DMS79 treated with DMSO at 0.1 percent for 48 hours (cell line): ENCODE measurements around the gene INAFM2.

Experiments used
- DNase-seq: peaks from one replicate; lab custom pipeline; 2025; lab: John Stamatoyannopoulos, UW

Gene INAFM2

DNA sequence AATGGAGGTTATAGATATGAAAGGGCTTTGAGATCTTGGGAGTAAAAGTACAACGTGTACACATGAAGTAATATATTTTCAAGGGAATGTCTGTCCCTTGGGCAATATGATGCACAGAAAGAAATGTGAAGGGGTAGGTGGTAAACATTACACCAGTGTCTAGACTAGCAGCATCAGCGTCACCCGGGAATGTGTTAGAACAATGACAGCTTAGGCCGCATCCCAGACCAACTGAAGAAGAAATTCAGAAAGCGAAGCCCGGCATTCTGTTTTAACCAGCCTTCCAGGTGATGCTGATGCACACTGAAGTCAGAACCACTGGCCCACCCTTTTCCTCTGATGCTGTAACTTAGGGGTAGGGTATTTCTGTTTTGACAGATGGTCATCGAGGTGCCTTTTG, 6.3 kb downstream of the INAFM2 start:
- no peak for DNase-seq

DNA sequence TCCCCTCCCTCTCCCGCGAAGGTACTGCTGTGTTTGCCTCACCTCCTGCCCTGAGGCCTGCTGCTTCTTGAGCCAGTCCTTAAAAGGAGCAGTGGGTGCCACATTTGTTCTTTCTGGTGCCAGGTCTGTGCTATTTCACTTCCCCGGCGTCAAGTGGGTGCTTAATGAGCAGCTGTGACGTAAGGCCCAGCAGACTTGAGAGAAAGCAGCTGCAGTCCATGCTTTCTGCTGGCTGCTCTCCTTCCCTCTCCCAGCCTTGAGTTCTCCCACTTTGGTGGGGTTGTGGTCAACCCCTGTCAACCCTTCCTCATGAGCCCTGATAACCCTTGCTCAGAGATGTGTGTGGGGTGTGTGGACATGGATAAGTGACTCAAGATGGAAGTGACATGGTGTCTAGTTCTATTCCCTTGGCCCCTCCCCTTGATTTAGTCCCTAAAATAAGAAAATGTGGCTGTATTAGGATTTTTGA, 6.9 kb downstream of the INAFM2 start:
- peak; percentile 85 for DNase-seq

DNA sequence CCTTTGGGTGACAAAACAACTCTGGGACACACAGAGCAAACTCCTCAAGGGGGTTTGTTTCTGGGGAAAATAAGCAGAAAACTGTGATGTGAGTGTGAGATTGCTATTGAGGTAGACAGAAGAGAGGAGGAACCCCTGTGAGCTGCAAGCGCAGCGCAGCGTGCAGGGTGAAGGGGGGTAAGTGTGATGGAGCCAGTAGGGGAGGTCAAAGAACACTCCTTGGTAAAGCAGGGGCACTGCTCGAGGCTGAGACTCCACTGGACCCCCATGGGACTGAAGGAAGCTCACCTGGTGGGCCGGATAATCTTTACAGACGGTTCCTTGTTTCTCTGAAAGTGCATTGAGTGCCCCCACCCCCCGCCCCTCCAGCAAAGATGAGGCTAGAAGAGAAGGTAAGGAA, 7.5 kb downstream of the INAFM2 start:
- DNase-seq: no peak

DNA sequence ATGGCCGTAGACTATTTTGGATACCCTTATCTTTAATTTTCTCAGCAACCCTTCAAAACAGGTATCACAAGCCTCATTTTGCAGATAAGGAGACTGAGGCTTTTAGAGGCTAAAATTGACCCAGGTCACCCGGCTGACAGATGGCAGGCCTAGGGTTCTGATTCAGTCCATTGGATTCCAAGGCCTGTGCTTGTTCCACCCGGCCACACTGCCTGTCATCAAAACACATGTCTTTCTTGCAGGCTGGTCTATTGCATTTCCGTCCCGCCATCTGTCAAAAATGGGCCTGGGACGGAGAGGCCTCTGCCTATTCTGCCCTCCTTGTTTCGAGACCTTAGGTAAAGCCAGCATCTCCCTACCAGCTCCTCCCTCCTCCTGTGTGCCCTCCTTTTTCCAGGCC, 8.1 kb downstream of the INAFM2 start:
- no peak for DNase-seq

DNA sequence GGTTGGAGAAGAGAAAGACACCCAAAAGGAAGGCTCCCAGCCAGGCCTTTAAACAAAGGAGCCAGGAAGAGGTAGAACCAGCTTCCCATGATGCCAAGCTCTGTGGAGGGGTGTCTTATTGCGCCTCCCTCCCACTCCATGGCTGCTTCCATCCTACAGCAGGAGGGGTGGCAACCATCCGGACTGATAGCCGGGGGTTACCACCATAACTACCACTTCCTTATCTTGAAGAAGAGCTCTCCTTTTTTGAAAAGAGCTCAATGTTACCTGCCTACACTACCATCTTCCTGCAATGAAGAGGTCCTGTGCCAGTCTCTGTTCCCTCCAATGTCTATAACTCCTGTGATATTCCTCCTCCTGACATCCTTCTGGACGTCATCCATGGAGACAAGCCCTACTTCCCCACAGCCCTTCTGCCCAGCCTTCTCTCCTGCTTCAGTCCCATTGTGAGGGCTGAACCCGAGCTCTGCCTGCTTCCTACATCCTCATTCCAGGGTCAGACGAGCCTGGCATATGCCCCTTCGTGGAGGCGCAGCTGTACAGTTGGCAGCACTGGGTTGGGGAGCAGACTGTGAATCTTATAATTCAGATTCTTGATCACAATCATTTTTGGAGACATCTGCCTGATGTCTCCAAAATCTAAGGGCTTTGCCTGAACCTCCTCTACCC, 8.8 kb downstream of the INAFM2 start:
- no peak for DNase-seq

DNA sequence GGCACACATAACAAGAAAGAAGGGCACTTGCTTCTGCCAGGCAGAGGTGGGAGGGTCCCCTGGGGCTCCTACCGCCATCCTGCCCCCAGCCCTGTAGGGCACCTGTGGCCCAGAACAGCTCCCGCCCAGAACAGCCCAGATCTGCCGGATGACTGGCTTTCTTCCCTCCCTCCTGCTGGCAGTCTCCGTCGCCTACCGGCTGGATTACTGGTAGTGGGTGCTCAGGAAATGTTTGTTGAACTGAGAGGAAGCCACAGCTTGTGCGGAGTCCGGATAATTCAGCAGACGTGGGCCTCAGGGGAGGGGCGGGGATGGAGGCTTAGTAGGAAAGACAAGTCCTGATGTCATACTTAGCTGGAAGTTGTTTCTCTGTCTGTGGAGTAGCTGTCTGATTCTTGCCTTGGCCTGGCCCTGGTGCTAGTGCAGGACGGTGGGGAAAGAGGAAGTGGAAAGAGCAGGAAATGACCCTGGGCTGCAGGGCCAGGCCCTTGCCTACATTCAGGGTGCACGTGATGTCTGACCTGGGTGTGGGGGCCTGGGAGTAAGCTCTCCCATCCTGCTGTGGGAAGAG, 10.5 kb downstream of the INAFM2 start:
- no peak for DNase-seq

DNA sequence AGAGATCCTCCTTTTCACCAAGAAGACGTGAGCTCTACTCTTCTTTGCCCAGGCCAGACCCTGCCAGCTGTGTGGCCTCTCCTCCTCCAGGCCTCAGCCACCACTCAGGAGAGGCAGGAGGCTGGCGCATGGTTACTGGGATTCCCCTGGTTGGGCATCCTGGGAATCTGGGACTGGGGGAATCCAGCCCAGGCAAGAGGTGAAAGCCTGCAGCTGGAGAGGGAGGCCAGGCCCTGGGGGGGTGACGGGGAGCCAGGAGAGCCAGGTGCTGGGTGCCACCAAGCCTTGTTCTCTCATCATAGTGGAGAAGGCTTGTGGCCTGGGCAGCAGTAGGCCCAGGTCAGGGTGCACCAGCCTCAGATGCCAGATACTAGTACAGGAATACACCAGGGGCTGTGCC, 11.0 kb downstream of the INAFM2 start:
- DNase-seq: no peak

DNA sequence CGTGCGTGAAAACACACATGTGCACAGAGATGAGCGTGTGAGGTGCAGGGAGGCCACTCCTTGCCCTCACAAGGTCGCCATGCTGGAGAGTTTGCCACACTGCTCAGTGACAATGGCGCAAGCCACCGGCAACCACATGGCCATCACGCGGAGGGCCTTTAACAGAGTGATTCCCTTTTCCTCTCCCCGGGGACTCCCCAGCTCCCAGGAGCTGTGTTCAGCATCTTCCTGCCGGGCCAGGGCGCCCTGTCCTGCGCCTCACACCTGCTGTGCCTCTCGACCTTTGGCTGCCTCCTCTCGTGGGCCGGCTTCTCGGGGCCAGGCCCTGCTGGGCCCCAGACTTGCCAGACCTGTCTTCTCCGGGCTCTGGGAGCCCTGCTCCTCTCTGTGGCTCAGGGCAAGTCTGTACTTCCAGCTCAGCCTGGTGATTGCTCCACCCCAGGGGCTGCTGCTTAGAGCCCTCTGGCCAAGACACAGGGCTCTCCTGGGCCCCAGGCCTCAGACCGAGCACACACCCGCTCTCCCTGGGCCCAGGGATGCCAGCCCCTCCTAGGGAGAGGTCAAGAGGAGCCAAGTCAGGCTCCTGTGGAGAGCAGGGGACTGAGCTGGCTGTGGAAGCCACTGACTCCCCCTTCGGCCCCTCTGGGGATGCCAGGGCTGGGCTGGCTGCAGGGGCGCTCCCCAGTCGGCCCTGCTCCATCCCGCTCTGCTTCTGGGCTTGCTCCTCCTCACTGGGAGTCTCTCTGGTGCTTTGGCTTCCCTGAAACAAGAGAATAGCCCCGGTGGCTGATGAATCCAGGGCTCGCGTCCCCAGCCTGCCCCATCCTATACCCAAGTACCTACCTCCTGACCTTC, 11.7 kb downstream of the INAFM2 start:
- DNase-seq: no peak

DNA sequence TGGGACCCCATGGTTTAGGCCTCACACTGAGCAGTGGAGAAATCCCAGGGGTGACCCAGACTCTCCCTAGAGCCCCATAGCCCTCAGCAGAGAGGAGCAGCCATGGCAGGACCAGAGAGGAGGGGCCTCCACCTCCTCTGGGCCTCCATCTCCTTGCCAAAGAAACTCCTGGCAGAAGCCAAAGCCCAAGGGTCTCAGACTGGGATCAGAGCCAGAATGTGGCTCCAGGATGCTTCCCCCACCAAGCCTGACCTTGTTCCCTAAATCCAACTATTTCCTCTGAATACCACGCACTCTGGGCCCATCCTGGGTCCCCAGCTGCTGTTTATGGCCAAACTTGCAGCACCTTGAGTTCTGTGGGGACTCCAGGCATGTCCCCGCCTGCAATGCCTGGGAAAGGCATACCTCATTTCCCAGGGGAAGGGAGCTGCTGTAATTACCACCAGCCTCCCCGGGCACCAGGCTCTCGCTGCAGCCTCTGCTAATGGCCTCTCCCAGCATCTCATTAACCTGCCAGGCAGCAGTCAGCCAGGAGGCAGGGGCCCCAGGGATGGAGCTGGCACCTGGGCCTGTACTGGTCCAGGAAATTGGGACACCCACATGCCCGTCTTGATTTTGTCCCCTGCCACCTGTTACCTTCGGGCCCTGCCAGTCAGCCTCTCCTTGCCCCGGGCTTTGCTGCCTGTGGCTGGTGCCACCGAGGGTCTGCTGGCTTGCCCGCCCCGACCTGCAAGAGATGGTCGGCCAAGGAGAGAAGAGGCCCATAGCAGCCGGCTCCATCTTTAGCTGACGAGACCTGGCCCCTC, 12.6 kb downstream of the INAFM2 start:
- peak; percentile 63 for DNase-seq

DNA sequence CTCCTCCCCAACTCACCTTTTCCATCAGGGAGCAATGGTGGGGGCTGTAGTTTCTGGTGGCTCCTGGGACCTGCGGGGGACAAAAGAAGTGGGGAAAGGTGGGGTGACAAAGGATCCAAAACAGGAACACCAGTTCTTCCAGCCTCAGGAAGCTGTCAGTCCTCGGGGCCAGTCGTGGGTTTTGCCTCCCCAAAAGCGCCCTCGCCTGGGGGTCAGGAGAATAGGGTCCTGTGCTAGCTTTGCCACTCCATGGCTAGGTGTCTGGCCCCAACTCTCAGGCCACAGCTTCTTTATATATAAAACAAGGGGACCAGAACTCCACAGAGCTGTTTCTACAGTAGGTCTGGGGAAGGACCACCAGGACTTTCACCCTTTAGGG, 13.2 kb downstream of the INAFM2 start:
- no peak for DNase-seq

DNA sequence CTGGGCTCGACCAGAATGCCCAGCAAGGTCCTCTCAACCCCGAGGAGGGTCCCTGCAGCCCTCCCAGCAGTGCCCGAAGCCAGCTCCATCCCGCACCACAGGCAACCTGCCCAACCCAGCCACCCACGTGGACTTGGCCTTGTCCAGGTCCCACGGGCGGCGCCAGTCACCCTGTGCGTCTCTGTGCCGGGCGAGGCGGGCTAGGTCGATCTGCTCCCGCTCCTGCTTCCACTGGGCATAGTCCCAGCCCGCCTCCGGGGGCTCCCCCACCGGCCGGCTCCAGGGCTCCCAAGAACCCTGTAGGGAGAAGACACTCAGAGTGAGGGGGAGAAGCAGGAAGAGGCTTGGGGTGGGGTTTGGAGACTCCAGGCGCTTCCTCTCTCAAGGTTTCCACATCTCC, 14.1 kb downstream of the INAFM2 start:
- no peak for DNase-seq

DNA sequence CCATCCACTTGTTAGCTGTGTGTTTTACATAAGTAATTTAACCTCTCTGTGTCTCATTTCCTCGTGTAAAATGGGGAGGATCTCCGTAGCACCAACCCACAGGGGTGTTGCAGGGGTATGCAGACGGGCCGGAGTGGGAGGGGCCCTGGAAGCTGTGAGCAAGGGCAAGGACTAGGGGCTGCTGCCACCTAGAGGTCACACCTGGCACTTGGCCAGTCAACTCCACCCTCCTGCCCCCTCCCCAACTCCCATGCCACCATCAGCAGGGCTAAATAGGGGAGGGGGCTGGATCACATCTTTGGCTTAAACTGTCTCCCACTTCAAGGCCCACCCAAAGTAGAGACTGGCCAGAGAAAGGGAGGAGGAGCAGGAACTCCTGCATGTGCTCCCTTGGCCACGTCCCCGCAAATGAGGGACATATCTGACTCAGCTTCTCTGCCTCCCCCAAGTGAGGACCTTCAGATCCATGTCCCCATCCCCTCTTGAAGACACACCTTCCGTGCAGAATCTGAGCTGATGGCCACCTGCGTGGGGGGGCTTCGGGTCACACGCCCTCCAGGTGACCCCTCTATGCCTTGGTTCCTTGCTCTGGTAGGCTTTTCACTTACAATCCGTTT, 14.7 kb downstream of the INAFM2 start:
- DNase-seq: peak; percentile 48

DNA sequence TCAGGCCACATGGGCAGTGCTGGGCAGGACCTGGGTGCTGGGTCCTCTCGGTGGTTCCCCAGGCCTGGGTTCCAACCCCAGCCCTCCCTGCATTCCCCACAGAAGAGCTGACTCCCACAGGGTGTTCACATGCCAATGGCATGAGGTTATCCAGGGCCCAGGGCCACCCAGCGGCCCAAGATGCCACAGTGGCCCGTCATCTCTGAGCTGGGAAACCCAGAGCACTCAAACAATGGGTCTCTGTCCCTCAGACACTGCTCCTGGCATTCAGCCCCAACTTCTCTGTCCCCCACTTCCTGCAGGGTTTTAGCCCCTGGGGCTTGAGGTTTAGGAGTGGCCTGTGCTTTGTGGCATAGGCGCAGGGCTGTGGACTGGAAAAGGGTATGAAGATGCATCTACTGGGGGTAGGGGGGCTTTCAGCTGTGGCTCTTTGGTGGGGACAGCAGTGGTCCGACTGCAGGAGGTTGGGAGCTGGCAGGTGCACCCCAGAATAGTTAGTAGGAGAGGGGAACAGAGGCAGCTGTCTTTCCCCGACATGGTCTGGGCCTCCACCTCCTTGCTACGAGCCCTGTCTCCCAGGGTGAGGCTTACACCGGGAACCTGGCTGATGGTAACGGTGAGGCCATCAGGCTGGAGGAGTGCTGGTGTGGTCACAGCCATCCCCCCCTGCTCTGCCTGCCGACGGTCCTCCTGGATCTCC, 15.6 kb downstream of the INAFM2 start:
- DNase-seq: no peak

DNA sequence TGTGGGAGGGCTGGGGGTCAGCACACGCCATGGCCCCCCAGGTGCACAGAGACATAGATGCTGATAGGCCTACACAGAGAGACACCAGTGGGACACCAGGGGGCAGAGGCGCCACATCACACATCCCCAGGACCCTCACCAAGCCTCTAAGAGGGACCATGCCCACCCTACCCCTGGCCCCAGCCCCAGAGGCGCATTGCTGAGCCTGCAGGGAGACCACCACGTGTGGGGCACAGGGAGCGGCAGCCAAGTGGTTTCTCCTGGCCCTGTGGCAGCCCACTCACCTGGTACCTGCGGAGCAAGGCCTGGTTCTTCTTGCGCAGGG, 16.1 kb downstream of the INAFM2 start:
- no peak for DNase-seq

DNA sequence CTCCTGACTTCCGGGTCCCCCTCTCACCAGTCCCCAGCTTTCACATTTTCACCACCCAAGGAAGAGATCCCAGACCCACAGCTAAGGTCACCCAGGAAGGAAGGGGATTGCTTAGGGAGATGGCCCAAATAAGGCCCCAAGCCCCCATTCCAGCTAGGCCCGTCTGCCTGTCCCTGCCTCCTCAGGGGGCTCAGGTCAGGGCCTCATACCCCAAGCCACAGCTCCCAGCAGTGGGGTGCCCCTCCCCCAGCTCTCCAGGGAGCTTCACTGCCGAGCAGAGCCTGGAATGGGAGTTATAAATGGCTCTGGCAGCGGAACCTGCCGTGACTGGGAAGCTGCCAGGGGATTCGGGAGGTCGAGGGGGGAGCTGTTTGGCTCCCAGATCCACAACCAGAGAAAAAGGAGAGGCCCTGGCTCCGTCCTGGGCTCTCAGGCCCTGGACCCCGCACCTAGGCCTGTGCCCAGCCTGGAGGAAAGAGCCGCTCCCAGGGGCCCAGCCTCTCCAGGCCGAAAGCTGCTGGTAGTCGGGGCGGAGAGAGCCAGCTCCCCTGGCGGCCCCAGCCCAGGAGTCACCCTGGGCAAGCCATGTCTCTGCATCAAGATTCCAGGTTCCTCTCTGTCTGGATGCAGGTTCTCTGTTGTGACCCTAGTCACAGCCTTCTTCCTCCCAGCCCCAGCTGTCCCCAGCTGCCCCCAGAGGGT, 16.7 kb downstream of the INAFM2 start:
- DNase-seq: no peak

DNA sequence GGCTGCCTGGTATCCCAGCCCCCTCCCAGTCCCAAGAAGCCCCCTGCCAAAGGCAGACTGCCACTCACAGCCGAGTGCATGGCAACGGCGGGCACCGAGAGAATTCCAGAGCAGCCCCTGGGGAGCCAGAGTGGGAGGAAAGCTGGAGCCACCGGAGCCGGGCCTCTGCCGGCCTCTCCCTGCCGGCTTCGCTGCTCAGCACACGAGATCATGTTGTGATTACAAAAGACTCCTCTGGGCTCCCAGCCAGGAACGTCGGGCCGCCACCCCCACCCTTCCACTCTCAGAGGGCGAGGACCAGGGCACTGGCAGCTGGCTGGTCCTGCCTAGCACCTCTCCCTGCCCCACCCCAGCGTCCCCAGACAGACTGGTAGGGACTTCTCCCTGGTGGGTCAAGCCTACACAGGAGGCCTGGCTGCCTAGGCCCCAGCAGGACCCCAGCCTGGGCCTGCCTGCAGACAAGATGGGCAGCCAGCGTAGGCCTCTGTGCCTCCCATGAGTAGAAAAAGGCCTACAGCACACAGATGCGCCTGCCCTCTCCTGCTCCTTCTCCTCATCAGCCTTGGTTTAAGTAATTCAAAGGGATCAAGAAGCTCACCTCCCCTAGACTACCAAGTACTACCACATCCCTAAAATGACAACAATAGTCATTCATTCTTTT, 17.4 kb downstream of the INAFM2 start, which contains the start of gene CCDC9B:
CCDC9B (minus strand) TSS at position 200 of the 661 bp plus-strand sequence; CDS start at position 80, 120 bp downstream.
- peak; percentile 68 for DNase-seq

DNA sequence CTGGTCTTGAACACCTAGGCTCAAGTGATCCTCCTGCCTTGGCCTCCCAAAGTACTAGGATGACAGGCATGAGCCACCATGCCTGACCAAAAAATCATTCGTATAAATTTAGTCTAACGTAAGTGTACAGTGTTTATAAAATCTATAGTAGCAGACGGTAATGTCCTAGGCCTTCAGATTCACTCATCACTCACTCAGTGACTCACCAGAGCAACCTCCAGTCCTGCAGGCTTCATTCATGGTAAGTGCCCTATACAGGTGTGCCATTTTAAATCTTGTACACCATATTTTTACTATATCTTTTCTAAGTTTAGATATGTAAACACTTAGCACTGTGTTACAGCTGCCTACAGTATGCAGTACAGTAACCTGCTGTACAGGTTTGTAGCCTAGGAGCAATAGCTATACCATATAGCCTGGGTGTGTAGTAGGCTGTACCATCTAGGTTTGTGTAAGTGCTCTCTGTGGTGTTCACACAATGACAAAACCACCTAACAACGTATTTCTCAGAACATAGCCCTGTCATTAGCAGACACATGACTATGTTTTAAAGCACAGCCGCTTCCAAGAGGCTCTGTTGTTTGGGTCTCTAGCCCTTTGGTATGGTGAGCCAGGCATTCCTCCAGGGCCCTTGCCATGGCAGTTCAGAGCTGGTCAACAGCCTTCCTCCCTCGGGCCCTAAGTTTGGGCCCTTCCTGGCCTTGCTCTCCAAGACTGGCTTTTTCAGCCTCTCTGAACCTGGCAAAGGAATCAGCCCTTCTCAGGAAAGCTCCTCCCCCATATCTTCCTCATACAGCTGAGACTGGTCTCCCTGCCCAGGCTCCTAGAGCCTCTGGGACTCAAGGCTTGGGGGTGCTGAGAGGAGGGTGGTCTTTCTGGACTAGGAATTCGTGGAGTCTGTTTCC, 19.2 kb downstream of the INAFM2 start:
- no peak for DNase-seq

DNA sequence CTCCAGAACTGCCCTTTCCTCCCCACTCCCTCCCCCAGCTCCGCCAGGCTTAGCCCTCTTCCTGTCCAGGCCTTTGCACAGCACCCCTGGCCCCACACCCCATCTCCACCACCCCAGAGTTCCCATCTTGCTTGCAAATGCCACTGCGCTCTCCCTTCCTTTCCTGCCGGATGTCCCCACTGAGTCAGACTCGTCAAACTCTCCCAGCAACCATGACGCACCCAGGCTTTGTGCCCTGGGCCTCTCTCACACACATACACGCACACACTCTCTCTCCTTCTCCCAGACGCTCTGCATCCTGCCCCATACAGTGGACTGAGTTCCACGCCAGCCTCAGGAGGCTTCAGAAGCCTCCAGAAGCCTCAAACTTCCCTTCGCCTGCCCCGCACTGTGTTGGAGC, 20.0 kb downstream of the INAFM2 start:
- no peak for DNase-seq

DNA sequence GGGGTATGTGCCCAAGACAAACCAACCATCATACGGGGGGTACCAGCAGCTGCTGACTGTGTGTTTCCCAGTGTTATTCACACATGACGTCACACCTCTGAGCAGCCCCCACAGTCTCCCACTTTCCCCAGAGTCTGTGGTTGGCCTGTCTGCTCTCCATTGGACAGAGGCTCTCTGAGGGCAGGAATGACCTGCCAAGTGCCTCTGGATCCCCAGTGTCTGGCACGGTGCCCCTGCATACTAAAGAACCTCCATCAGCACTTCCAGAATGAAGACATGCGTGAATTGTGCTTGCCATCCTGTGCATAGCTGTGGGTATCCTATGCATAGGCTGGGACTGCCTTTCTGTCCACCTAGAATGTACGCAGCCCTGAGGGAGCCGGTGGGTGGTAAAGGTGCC, 20.7 kb downstream of the INAFM2 start:
- no peak for DNase-seq
